K562 (cell line): Measurements from ENCODE around the gene SYNPO. TPM values are rescaled to one million over a fixed set of nuclear protein-coding genes. Genes with fewer than 3 reads are reported as not detected.

ENCODE experiments used
- ATAC-seq: fragments of 200-7000 bp; cut with Tn5 transposase; 3 replicates; pipeline ENCODE4 v1.9.1; 2020; ENCODE audit warnings: moderate library complexity
- BruUV-seq: library from RNA; stranded (reverse); fragments of 400-500 nt; replicated peaks from 2 replicates; lab custom pipeline; 2021; lab: Mats Ljungman, UMichigan
- CTCF ChIA-PET: fragments of 300-600 bp; formaldehyde crosslinking; extraction: SDS; loops from one replicate; lab custom pipeline; 2021; ENCODE audit warnings: low intra/inter-chr PET ratio; lab: Yijun Ruan, JAX
- POLR2A ChIA-PET: fragments of 300-600, 350-650 bp; sonication (Branson Sonifier 250); formaldehyde crosslinking; extraction: SDS; loops from one replicate; lab custom pipeline; 2021; ENCODE audit warnings: antibody characterized with exemption, inconsistent platforms; lab: Yijun Ruan, JAX
- DNase-seq, 4 experiments: peaks; one replicate each; pipeline versions ENCODE4 v3.0.0 to v3.0.0-alpha.2; 2011 to 2018; ENCODE audit warnings: low spot score in 3 of 4, mixed read lengths in 3 of 4; ENCODE audit errors: extremely low read depth in 1 of 4
- FAIRE-seq: peaks from 2 replicates; lab custom pipeline; 2011; peaks lifted over from hg19 to GRCh38; lab: Jason Lieb, UNC
- H2AFZ ChIP-seq: 2 replicates; pipeline ENCODE4 v1.6.0; 2011; ENCODE audit warnings: low read depth, low read length, control low read depth, inconsistent platforms
- H3K27ac ChIP-seq: fragments of 200-600 bp; 3 replicates; pipeline ENCODE4 v1.8.0; 2011; ENCODE audit warnings: low read depth, mild to moderate bottlenecking, control low read depth, inconsistent platforms, low read length, moderate library complexity, mixed read lengths; ENCODE audit errors: extremely low read depth
- H3K27me3 ChIP-seq, 2 experiments: fragments of 300-600 bp in 1 of 2; 2 replicates in 1 of 2; 3 replicates in 1 of 2; pipeline versions ENCODE4 v1.6.0 to v1.8.0; 2011; ENCODE audit warnings: inconsistent platforms in 2 of 2, low read length in 2 of 2, mild to moderate bottlenecking in 1 of 2, mixed read lengths in 1 of 2, moderate library complexity in 1 of 2; ENCODE audit not compliant: control insufficient read depth in 2 of 2, insufficient read depth in 2 of 2
- H3K36me3 ChIP-seq: fragments of 300-600 bp; 3 replicates; pipeline ENCODE4 v1.8.0; 2011; ENCODE audit warnings: mild to moderate bottlenecking, low read length, inconsistent platforms; ENCODE audit not compliant: control insufficient read depth, insufficient read depth
- H3K4me1 ChIP-seq, 2 experiments: fragments of 200-600 bp in 1 of 2; replicated peaks in 1 of 2; 2 replicates in 1 of 2; 3 replicates in 1 of 2; pipeline versions ENCODE4 v1.5.1 to v1.8.0; 2011; ENCODE audit warnings: inconsistent platforms in 2 of 2, low read length in 2 of 2, mild to moderate bottlenecking in 1 of 2, mixed read lengths in 1 of 2, moderate library complexity in 1 of 2; ENCODE audit not compliant: control insufficient read depth in 2 of 2, insufficient read depth in 2 of 2
- H3K4me2 ChIP-seq: 2 replicates; pipeline ENCODE4 v1.6.1; 2011; ENCODE audit warnings: low read length, control low read depth, inconsistent platforms, mixed read lengths; ENCODE audit not compliant: insufficient read depth
- H3K4me3 ChIP-seq: fragments of 200-600 bp; sonication (generic), shearing (Covaris generic); 2 replicates; pipeline ENCODE4 v1.5.1; 2016; ENCODE audit warnings: control low read depth, inconsistent platforms
- H3K79me2 ChIP-seq: fragments of 200-600 bp; 3 replicates; pipeline ENCODE4 v1.8.0; 2011; ENCODE audit warnings: low read length, inconsistent platforms; ENCODE audit not compliant: control insufficient read depth, insufficient read depth
- H3K9ac ChIP-seq, 2 experiments: 2 replicates each; pipeline versions ENCODE4 v1.6.0 to v1.6.1; 2011; ENCODE audit warnings: low read depth in 2 of 2, low read length in 2 of 2, control low read depth in 1 of 2, inconsistent platforms in 1 of 2, mild to moderate bottlenecking in 1 of 2, mixed read lengths in 1 of 2; ENCODE audit not compliant: insufficient read depth in 1 of 2
- H3K9me1 ChIP-seq: one replicate; pipeline ENCODE4 v1.6.0; 2011; ENCODE audit warnings: inconsistent platforms, mild to moderate bottlenecking, low read length, moderate library complexity; ENCODE audit not compliant: control insufficient read depth, insufficient read depth
- H3K9me3 ChIP-seq: replicated peaks from 2 replicates; pipeline ENCODE4 v1.5.1; 2011; ENCODE audit warnings: low read depth, low read length, inconsistent platforms; ENCODE audit not compliant: control insufficient read depth, insufficient read depth
- H4K20me1 ChIP-seq: replicated peaks from 2 replicates; pipeline ENCODE4 v1.6.1; 2011; ENCODE audit warnings: low read length, inconsistent platforms, mixed read lengths; ENCODE audit not compliant: control insufficient read depth, insufficient read depth
- ARID3B ChIP-seq: fragments of 250-450 bp; sonication (Bioruptor Pico); IDR thresholded peaks from 2 replicates; pipeline ENCODE4 v1.4.0; 2020; ENCODE audit warnings: borderline replicate concordance
- CREBBP ChIP-seq: IDR thresholded peaks from one replicate; pipeline ENCODE4 v1.6.1; 2012; ENCODE audit warnings: low read depth, mild to moderate bottlenecking, control low read depth, inconsistent platforms, low read length
- CXXC5 ChIP-seq: fragments of 250-450 bp; sonication (Bioruptor Pico); IDR thresholded peaks from 2 replicates; pipeline ENCODE4 v1.8.0; 2022; ENCODE audit warnings: inconsistent platforms, mild to moderate bottlenecking, moderate library complexity
- DACH1 ChIP-seq: fragments of 450-650 bp; IDR thresholded peaks from 2 replicates; pipeline ENCODE4 v1.6.1; 2018; ENCODE audit not compliant: partially characterized antibody
- GTF2E2 ChIP-seq: fragments of 200-800 bp; sonication (Bioruptor generic); IDR thresholded peaks from 2 replicates; pipeline ENCODE4 v1.6.1; 2016; ENCODE audit warnings: missing genetic modification characterization, missing compliant biosample characterization
- KLF10 ChIP-seq: fragments of 250-450 bp; sonication (Bioruptor Pico); IDR thresholded peaks from 2 replicates; pipeline ENCODE4 v1.6.1; 2021; ENCODE audit warnings: matching md5 sums
- MED1 ChIP-seq: sonication (generic); formaldehyde crosslinking; IDR thresholded peaks from 2 replicates; pipeline ENCODE4 v1.8.1; 2023; ENCODE audit warnings: missing genetic modification reagents, borderline replicate concordance
- PKNOX1 ChIP-seq: fragments of 450-650 bp; IDR thresholded peaks from 2 replicates; pipeline ENCODE4 v1.6.1; 2016
- PML ChIP-seq: IDR thresholded peaks from 2 replicates; pipeline ENCODE4 v1.6.1; 2012; ENCODE audit warnings: low read length, inconsistent platforms
- RAD51 ChIP-seq: fragments of 450-650 bp; IDR thresholded peaks from 2 replicates; pipeline ENCODE4 v1.7.1; 2016; ENCODE audit warnings: low read depth, mild to moderate bottlenecking, borderline replicate concordance
- SLC30A9 ChIP-seq: fragments of 250-450 bp; sonication (Bioruptor Pico); IDR thresholded peaks from 2 replicates; pipeline ENCODE4 v1.8.0; 2022; ENCODE audit warnings: mild to moderate bottlenecking, moderate library complexity
- SNIP1 ChIP-seq: fragments of 450-650 bp; IDR thresholded peaks from 2 replicates; pipeline ENCODE4 v1.7.1; 2017; ENCODE audit warnings: low read depth, mild to moderate bottlenecking
- SPI1 ChIP-seq: IDR thresholded peaks from 2 replicates; pipeline ENCODE4 v1.6.1; 2011; ENCODE audit warnings: low read depth, low read length, control low read depth, borderline replicate concordance
- ZBTB17 ChIP-seq: fragments of 450-650 bp; formaldehyde crosslinking; IDR thresholded peaks from 2 replicates; pipeline ENCODE4 v1.4.0; 2020; ENCODE audit warnings: mild to moderate bottlenecking
- ZZZ3 ChIP-seq: fragments of 450-650 bp; IDR thresholded peaks from 2 replicates; pipeline ENCODE4 v1.6.1; 2016; ENCODE audit warnings: antibody characterized with exemption, mild to moderate bottlenecking, moderate library complexity
- WGBS: fragments of 100-300 bp; shearing (Covaris generic); methylation state at CpG from one replicate; pipeline ENCODE4 v1.1.6; 2016; ENCODE audit warnings: low coverage, mixed read lengths; ENCODE audit not compliant: insufficient coverage; ENCODE audit errors: missing lambda C conversion rate; 5-methylcytosine and 5-hydroxymethylcytosine counted together
- in situ Hi-C: fragments of 300-500 bp; cut with MboI; formaldehyde crosslinking; loops from 4 replicates; pipeline ENCODE4 v1.15.0; 2018; ENCODE audit warnings: inconsistent platforms, mixed read lengths
- intact Hi-C: fragments of 100-400 bp; cut with micrococcal nuclease; formaldehyde crosslinking; loops from 2 replicates; pipeline ENCODE4 v1.14.2; 2022
- polyA plus RNA-seq, 8 experiments: library from polyadenylated mRNA; depleted of rRNA in 4 of 8; stranded (reverse) in 5 of 8; unstranded in 3 of 8; fragments of >200 nt; fragmentation: Nextera tagmentation in 2 of 8; fragmentation: Illumina TruSeq in 1 of 8; extraction: Ambion mirVana in 2 of 8; extraction: Trizol in 1 of 8; gene quantifications; 2 replicates each; pipeline versions ENCODE4 v1.2.1 to v1.2.3, GENCODE V29; 2011 to 2014; ENCODE audit warnings: inconsistent platforms in 1 of 8, missing spikeins in 1 of 8
- total RNA-seq, 7 experiments: library from RNA; depleted of rRNA in 6 of 7; stranded (reverse); fragments of >200 nt in 6 of 7; fragmentation: Illumina TruSeq in 2 of 7; extraction: Trizol in 2 of 7; gene quantifications; 2 replicates each; pipeline versions ENCODE4 v1.2.1 to v1.2.3, GENCODE V29; 2011 to 2021; ENCODE audit warnings: low replicate concordance in 1 of 7

Gene SYNPO
- total and polyA plus RNA-seq, 9 of the 15 experiments (the other 6 are each of a cell fraction or from before 2014, with no cell fraction given) = 0.01 to 0.31 (median 0.03) TPM; not detected in 4

DNA sequence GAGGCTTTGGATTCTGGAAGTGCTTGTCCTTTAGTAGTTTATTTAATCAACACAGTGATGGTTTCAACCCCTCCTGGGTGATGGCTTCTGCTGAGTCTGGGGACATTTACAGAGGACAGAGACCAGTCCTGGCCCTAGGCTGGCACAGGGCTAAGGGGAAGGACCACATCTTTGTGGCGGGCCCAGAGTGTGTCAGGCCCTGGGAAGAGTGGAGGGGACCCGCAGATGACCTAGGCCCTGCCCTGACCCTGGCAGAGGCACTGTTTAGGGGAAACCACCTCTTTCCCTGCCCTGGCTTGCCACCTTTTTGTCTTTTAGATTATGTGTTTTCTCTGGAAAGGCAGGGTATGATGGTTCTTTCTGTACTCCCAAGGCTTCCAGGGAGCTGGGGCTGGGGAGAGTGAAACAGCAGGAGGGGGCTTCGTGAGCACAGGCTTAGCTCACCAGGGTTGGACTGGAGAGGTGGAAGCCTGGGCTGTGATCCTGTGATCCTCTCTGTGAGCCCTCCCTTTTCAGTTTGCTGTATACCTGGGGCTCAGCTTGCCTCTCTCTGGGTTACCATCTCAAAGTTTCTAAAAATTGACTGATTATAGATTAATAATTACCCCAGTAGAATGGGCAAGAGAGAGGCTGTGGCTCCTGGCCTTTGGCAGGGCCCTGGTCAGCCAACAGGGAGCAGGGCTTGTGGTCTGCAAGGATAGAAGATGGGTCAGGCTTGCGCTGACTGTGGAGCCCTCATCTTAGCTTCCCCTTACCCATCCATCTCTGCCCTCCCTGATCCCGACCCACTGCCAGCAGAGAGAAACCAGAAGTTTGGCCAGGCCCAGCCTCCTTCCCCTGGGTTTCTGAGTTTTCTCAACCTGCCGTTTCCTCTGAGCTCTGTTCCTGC, 1.7 kb upstream of the SYNPO start:
- intact Hi-C loops = no loop called here
- Histone ChIP-seq H3K79me2 (no peaks in the 10 kb centered on the region), H3K36me3 (no peaks in the 10 kb centered on the region), H3K27me3 (peaks cover 4 to 33% of the 10 kb centered on the region in 2 experiments; a peak in 4 of 5 replicates), H3K9me1 (no peaks in the 10 kb centered on the region), H3K4me3 (no peak overlapping the region), H3K9me3 (no peaks in the 10 kb centered on the region), H3K9ac (no peak overlapping the region), H3K4me1 (peaks cover 11 to 18% of the 10 kb centered on the region in 2 experiments), H3K4me2 (no peak overlapping the region), H4K20me1 (peaks cover 19% of the 10 kb centered on the region), H3K27ac (no peak overlapping the region), H2AFZ (no peak overlapping the region)
- ChIA-PET POLR2A (interaction anchor here (0.6 to 1.1 kb wide), 2 partner anchors 129 to 403 kb away, joined by 3 to 7 read pairs; no protein-coding TSS in a partner anchor), CTCF (no interaction called here)
- no peak for FAIRE-seq
- 39% methylated on average over 6 of the region's 6 CpGs for whole genome bisulfite sequencing
- TF ChIP-seq ZBTB17 (CRISPR knock-in tag) (no peak), DACH1 (no peak), ARID3B (CRISPR knock-in tag) (no peak), CREBBP (no peak), SPI1 (no peak), PML (no peak), MED1 (CRISPR knock-in tag) (no peak), RAD51 (no peak), SNIP1 (no peak), SLC30A9 (CRISPR knock-in tag) (no peak), CXXC5 (no peak), GTF2E2 (tag) (no peak), ZZZ3 (no peak), KLF10 (no peak), PKNOX1 (no peak)
- DNase-seq = no peak
- in situ Hi-C loops = no loop called here
- ATAC-seq = no peak
- BruUV-seq = no TSS peak
